ENCODE results near the gene SOHLH1.

SOHLH1 gene

GRCh38 chr9:135699440-135699839, at the start of gene SOHLH1:
TSS of gene SOHLH1 (minus strand) at chr9:135699481. CDS start at chr9:135699467, 14 bp downstream.
- DNase-seq: no peak

GRCh38 chr9:135748676-135749075, 49.4 kb upstream of the SOHLH1 start:
- no peak for DNase-seq

GRCh38 chr9:135747311-135747710, 48.0 kb upstream of the SOHLH1 start:
- DNase-seq: no peak

GRCh38 chr9:135746565-135746964, 47.3 kb upstream of the SOHLH1 start:
- no peak for DNase-seq

GRCh38 chr9:135745686-135746324, 46.5 kb upstream of the SOHLH1 start:
- no peak for DNase-seq

- no peak for DNase-seq
Measured at GRCh38 chr9:135745189-135745588, 45.9 kb upstream of the SOHLH1 start.

GRCh38 chr9:135744333-135745070, 45.2 kb upstream of the SOHLH1 start:
- no peak for DNase-seq

- DNase-seq: no peak
Measured at GRCh38 chr9:135743546-135744332, 44.5 kb upstream of the SOHLH1 start.

- DNase-seq: no peak
Measured at GRCh38 chr9:135743021-135743420, 43.7 kb upstream of the SOHLH1 start.

- no peak for DNase-seq
Measured at GRCh38 chr9:135741276-135742219, 42.3 kb upstream of the SOHLH1 start.

- no peak for DNase-seq
Measured at GRCh38 chr9:135739271-135740220, 40.3 kb upstream of the SOHLH1 start.

- DNase-seq: no peak
Measured at GRCh38 chr9:135737840-135738521, 38.7 kb upstream of the SOHLH1 start.

GRCh38 chr9:135736979-135737839, 37.9 kb upstream of the SOHLH1 start:
- no peak for DNase-seq

GRCh38 chr9:135736272-135736978, 37.1 kb upstream of the SOHLH1 start:
- DNase-seq: no peak

GRCh38 chr9:135734616-135735144, 35.4 kb upstream of the SOHLH1 start:
- DNase-seq: no peak

GRCh38 chr9:135732569-135733257, 33.4 kb upstream of the SOHLH1 start:
- DNase-seq: no peak

- no peak for DNase-seq
Measured at GRCh38 chr9:135731454-135731853, 32.2 kb upstream of the SOHLH1 start.

- DNase-seq: no peak
Measured at GRCh38 chr9:135729480-135729879, 30.2 kb upstream of the SOHLH1 start.
